Uterus (tissue), 2 donors: Measurements from ENCODE around the gene PLCL1.

Experiments
- POLR2A ChIP-seq, 2 donors: fragments of 450-650 bp; IDR thresholded peaks; one replicate each; pipeline ENCODE4 v1.6.1; 2016; ENCODE audit warnings: antibody characterized with exemption in 2 of 2, mild to moderate bottlenecking in 1 of 2, moderate library complexity in 1 of 2
- TF ChIP-seq, protein P1 (sequence below), 4 experiments: fragments of 200-600 bp in 2 of 4; fragments of 450-650 bp in 2 of 4; sonication (generic) in 2 of 4; IDR thresholded peaks; one replicate each; pipeline ENCODE4 v1.5.1; 2016 to 2019; ENCODE audit warnings: antibody characterized with exemption in 4 of 4, mild to moderate bottlenecking in 2 of 4, moderate library complexity in 1 of 4

DNA sequence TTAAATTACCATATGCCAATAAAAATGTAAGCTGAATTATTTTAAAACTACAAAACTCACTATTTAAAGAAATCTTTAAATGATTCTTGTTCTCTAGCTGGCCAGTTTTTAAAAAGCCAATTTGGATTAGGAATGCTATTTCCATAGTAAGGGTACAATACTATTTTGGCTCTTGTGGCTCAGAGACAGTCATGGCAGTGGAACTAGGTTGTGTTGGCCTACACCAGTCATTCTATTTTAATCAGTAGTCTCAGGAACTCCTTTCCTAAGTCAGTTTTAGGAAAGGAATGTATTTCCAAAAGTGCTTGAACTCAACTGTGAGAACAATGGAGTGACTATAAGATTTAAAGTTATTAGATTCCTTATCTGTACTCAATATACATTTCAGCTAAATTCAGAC lies 25.1 kb upstream of the PLCL1 start:
- TF ChIP-seq, protein P1, sequence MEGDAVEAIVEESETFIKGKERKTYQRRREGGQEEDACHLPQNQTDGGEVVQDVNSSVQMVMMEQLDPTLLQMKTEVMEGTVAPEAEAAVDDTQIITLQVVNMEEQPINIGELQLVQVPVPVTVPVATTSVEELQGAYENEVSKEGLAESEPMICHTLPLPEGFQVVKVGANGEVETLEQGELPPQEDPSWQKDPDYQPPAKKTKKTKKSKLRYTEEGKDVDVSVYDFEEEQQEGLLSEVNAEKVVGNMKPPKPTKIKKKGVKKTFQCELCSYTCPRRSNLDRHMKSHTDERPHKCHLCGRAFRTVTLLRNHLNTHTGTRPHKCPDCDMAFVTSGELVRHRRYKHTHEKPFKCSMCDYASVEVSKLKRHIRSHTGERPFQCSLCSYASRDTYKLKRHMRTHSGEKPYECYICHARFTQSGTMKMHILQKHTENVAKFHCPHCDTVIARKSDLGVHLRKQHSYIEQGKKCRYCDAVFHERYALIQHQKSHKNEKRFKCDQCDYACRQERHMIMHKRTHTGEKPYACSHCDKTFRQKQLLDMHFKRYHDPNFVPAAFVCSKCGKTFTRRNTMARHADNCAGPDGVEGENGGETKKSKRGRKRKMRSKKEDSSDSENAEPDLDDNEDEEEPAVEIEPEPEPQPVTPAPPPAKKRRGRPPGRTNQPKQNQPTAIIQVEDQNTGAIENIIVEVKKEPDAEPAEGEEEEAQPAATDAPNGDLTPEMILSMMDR (IDR thresholded peaks at IDR 0.05) = no peak
- TF ChIP-seq POLR2A (IDR thresholded peaks at IDR 0.05) = no peak
